ENCODE measurements around the gene TBX21.
"Not testable (repeated sequence)": the region's sequence is repeated elsewhere in the genome, so short reads cannot be mapped to it uniquely, and the experiment has no call there.

Gene TBX21

GRCh38 chr17:47773649-47774048, 40.6 kb downstream of the TBX21 start:
- DNase-seq (ENCODE audit: low read depth in 2 of 2): not testable (repeated sequence)

GRCh38 chr17:47774331-47774730, 41.3 kb downstream of the TBX21 start:
- no peak for DNase-seq (ENCODE audit: low read depth in 2 of 2)

DNA sequence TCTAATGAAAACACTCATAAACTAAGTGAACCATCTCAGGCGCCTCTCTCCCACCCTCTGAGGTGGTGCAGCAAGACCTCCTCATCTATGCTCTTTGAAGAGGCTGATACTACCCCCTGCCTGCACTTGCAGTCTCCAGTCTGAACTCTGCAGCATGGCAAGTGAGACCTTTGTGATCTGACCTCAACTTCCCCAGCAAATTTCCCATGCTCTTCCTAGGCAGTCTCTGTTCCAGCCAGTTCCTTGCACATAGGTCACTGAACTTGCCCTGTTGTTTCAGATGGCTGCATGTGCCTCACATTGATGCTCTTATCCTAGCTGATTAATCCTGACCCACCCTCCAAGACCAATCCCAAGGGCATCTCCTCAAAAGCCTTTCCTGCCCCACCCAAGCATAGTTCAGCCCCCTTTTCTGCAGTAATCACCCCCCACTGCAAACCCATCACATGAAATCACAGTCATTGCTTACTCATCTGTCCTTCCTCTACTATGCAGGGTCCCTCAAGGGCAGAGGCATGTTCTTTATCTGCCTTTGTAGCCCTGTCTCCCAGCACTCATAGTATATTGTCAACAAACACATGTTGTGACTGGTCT, 42.0 kb downstream of the TBX21 start:
- no peak for DNase-seq (ENCODE audit: low read depth in 2 of 2)

GRCh38 chr17:47776330-47777197, 43.5 kb downstream of the TBX21 start:
- peak in 1 of 2 donors; percentile 32 for DNase-seq (ENCODE audit: low read depth in 2 of 2)

- DNase-seq (ENCODE audit: low read depth in 2 of 2): no peak
Observed at GRCh38 chr17:47778184-47778635, 45.2 kb downstream of the TBX21 start.

- no peak for DNase-seq (ENCODE audit: low read depth in 2 of 2)
Observed at GRCh38 chr17:47781397-47781796, 48.4 kb downstream of the TBX21 start.

DNA sequence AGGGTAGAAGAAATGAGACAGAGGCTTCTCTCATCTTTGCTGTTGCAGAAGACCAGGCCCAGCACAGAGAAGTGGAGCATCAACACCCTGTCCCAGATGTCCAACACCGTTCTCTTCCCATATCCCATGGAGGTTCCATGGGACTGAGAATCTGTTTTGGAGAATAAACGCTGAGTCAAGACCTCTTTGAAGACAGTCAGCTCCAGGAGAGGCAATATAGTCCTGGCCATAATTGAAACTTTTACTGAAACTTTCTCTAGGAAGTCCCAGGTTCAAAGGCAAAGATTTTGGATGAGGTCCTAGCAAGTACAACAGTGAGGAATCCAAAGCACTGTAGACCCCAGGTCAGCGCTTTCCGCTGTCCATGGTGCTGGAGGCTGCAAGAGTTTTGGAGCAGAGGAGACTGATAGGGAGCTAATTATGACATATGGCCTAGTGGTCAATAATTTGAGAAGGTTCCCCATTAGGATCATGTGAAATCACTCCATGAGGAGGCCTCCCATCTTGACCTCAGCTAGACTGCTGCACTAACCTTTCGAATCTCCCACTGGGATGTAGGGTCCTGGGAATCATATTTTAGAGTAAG, 52.6 kb downstream of the TBX21 start:
- no peak for DNase-seq (ENCODE audit: low read depth in 2 of 2)

GRCh38 chr17:47789611-47790561, 56.9 kb downstream of the TBX21 start:
- peak; percentile 21 to 49 for DNase-seq (ENCODE audit: low read depth in 2 of 2)

DNA sequence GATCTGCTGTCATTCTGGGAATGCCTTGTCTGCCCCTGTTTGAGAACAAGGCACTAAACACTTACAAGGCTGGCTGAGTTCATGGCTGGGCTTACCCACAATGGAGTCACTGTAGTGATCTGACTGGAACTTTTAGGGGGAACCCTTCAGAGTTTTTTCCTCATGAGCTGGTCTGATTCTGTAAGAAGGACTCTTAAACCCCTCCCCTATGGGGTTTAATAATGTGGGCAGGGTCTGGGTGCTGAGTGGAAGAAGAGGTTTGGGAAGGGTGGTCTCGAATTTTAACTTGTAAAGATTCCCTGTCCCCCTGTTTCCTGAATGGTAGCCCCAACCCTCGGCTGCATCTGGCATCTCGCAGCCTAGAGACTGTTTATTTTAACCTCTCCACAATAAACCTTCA, 58.0 kb downstream of the TBX21 start:
- DNase-seq (ENCODE audit: low read depth in 2 of 2): no peak

DNA sequence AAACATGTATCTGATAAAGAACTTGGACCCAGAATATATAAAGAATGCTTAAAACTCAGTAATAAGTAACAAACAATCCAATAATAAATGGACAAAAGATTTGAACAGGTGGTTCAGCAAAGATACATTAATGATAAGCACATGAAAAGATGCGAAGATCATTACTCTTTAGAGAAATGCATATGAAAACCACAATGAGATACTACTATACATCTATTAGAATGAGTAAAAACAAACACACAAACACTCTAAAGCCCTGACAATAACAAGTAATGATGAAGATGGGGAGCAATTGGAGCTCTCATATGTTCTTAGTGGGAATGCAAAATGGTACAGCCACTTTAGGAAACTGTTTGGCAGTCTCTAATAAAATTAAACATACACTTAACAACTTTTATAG, 59.4 kb downstream of the TBX21 start:
- DNase-seq (ENCODE audit: low read depth in 2 of 2): no peak

GRCh38 chr17:47792979-47793378, 59.9 kb downstream of the TBX21 start:
- no peak for DNase-seq (ENCODE audit: low read depth in 2 of 2)

Measured in stimulated activated CD4-positive, alpha-beta T cell treated with anti-CD3 and anti-CD28 coated beads, Interleukin-1b, Interleukin-23, amount 100 ng/mL, for 4 hours (primary cell).